HG03039 (cell line): Measurements from ENCODE around the gene MTPN.

Source experiments
- ATAC-seq: cut with Tn5 transposase; IDR thresholded peaks from one replicate; pipeline ENCODE4 v1.9.1; 2021; ENCODE audit warnings: mild to moderate bottlenecking, moderate library complexity; ENCODE audit not compliant: unreplicated experiment

Gene MTPN

GRCh38 chr7:135929249-135929648 is 47.9 kb downstream of the MTPN start:
- ATAC-seq = no peak

GRCh38 chr7:135928136-135928535 is 49.0 kb downstream of the MTPN start:
- ATAC-seq = no peak

- ATAC-seq = no peak
Measured at GRCh38 chr7:135925210-135925609, 51.9 kb downstream of the MTPN start.

DNA sequence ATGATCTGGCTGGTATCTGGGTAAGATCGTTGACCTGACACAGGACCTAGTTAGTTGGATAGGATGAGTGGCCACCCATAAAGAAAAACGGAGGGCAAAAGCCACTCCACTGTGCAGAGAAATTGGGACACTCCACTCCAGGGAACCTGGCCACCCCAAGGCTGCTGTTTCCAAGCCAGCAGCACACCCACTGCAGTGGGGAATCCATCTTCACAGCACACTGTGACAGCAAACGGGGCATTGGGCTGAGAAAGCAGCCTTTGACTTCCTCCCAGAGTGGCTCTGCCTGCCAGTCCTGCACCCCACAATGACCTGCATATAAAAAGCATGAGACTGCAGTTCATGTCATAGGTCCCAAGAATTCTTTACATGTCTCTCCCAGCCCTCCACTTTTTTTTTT is 52.9 kb downstream of the MTPN start:
- ATAC-seq = no peak

DNA sequence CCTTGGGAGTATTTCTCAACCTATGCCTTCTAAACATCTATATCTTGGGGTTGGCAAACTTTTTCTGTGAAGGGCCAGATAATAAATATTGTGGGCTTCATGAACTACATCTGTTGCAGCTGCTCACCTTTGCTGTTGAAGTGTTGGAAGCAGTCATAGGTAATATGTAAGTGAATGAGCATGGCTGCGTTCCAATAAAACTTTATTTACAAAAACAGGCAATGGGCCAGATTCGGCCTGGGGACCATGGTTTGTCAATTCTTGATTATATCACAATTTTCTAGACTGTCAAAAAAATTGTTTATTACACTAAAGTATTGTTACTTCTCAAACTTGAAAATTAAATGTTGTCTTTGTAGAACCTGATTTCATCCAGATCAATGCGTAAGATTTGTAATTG is 54.9 kb downstream of the MTPN start:
- no peak for ATAC-seq

DNA sequence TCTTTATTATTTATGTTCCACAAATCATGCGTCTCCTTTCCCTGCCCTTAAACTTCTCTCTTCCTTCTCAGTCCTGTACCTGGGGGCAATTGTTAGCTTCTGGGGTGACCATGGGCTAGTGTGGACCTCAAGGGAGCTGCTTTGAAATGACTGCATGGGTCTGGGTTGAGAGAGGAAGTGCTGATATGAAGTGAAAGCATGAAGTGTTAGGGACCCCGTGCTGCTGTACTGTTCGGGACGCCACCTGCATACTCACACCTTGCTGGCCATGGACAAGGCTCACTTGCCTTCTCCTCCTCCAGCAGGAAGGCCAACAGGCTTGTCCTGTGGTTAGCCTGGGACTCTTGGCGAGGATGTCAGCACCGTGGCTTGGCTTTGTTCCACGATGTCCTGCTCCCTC is 56.7 kb downstream of the MTPN start:
- ATAC-seq = peak; percentile 50

DNA sequence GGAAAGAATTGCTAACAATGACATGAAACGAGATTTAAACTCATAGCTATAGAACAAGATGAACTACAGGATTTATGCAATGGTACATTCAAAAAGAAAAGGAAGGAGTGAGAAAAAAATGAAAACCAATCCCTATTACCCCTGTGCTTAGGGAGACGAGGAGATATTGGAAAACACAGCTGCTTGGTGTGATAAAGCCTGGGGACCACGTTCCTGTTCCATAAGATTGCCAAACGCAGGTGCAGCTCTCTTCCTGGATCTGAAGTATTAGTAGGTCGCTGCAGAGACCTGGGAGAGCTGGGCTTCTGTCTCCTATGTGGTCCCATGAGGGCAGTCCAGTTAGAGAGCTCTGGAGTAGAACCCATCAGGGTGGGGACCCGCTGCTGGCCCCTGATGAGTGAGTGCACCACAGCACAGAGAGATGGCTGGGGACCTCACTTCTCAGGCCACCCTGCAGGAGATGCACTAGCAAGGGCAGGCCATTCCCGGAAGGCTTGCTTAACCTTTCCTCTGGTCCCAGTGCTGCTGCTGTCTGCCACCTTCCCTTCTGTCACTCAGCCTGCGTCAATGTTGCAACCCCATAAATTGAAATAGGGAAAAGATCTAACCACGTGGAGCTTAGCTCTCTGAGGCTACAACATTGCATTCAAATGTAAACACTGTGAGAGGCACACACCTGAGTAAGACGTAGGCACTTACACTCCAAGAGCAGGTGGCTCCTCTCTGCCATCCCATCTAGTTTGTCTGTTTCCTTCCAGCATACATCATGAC is 57.9 kb downstream of the MTPN start:
- no peak for ATAC-seq

GRCh38 chr7:135918134-135918533 is 59.0 kb downstream of the MTPN start:
- ATAC-seq = no peak

DNA sequence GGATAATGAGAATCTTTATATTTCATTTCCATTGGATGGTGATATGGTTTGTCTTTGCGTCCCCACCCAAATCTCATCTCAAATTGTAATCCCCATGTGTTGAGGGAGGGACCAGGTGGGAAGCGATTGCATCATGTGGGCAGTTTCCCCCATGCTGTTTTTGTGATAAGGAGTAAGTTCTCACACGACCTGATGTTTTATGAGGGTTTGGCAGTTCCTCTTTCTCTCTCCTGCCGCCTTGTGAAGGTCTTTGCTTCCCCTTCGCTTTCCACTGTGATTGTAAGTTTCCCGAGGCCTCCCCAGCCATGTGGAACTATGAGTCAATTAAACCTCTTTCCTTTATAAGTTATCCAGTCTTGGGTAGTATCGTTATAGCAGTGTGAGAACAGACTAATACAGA is 59.4 kb downstream of the MTPN start:
- no peak for ATAC-seq

GRCh38 chr7:135914346-135914745 is 62.8 kb downstream of the MTPN start:
- no peak for ATAC-seq

GRCh38 chr7:135913404-135913803 is 63.8 kb downstream of the MTPN start:
- ATAC-seq = no peak

- no peak for ATAC-seq
Measured at GRCh38 chr7:135911099-135911498, 66.1 kb downstream of the MTPN start.

GRCh38 chr7:135910393-135911036 is 66.6 kb downstream of the MTPN start:
- no peak for ATAC-seq

DNA sequence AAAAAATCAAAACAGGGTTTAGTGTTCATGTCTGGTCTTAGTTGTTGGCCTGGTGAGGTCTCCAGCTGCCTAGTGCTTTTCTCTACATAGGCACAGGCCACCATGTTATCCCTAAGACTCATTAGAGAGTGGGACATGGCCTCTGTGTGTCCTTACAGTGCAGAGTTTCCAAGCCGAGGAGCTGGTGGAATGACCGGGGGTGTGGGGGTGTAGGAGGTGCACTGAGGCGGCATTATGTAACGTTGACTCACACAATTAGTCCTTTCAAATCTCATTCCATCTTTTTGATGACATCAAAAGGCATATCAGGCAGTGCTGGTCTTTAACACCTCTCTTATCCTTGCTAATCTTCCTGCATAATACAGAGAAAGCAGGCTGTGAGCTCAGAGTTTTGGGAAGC is 71.3 kb downstream of the MTPN start:
- ATAC-seq = no peak

DNA sequence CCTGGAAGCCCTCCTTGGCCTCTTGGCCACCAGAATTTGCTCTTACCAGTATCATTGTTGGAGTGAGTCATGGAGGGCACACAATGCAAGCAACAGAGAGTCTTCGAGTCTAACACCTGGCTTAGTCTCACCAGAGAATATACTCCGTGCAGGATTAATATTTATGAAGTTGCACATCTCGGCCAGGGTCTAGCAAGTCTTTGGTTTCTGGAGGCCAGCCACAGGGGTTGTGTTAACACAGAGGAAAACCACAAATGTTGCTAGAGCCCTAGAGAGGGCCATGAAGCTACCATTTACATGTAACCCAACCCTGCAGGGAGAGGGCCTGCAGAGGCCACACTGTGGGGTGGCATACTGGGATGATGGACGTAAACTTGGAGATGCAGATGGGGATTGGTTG is 71.8 kb downstream of the MTPN start:
- no peak for ATAC-seq

DNA sequence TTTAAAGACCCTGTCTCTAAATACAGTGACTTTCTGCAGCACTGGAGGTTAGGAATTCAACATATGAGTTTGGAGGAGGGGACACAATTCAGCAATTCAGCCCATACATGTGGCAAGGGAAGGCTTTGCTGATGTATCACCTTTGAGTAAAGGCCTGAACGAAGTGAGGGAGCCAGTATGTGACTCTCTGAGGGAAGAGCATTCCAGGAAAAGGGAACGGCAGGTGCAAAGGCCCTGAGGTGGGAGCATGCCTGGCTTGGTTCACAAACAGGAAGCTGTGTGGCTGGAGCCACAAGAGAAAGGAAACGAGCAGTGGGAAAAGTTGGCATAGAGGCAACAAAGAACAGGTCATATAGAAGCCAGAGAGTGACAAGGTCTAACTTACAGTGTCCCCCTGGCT is 72.9 kb downstream of the MTPN start:
- no peak for ATAC-seq

DNA sequence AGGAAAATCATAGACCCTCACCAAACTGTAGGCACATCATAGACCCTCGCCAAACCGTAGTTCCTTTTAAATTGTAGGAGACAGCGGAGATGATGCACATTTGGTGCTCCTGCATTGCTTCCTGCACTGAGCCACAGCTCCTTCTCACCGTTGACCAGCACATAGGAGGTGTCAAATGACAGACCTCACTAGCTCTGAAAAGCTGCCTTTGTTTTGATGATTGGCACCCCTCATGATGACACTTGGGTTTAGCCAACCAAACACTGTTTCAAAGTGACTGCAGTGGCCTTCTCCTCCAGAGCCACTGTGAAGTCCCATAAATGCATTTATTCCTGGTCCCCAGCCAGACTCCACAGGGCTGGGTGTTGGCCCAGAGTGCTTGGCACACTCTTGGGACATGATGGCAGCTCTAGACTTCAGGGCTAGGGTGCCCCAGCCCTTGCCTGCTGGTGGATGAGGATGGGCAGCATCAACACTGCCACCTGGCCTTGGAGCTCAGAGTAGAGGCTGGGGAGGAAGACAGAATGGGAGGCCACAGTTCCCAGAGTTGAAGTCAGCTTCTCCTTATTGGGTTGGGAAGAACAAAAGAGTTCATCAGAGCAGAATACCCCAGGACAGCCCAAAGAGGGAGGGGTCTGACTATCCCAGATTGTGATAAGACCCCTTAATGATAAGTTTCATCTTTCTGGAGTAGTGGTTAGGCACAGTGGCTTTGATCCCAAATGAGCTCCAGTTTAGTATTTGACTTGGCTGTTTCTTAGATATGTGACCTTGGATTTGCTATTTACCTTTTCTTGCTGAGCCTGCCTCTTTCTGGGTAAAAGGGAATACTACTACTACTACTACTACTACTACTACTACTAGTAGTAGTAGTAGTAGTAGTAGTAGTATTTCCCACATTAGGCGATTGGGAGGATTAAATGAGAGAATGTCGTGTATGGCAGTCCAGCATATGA is 75.3 kb downstream of the MTPN start:
- no peak for ATAC-seq

DNA sequence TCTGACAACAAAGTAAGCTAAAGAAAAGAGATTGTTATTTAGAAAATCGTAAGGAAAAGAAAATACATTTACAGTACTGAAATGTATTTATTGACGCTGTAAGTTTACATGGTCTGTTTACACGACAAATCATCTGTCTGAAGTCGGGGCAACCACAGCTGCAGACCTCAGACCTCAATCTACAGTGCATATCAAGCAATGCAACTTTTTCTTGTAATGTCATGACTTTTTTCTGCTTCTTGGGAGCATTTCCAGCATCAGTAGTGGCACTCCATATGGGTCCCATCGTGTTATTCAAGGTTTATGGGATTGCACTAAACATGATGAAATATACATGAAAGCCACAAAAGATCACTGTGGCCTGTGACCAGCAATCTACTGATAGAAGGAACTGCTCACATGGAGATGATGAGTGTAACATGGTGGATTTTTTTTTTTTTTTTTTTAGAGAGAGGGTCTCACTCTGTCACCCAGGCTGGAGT is 77.1 kb downstream of the MTPN start:
- ATAC-seq = no peak

DNA sequence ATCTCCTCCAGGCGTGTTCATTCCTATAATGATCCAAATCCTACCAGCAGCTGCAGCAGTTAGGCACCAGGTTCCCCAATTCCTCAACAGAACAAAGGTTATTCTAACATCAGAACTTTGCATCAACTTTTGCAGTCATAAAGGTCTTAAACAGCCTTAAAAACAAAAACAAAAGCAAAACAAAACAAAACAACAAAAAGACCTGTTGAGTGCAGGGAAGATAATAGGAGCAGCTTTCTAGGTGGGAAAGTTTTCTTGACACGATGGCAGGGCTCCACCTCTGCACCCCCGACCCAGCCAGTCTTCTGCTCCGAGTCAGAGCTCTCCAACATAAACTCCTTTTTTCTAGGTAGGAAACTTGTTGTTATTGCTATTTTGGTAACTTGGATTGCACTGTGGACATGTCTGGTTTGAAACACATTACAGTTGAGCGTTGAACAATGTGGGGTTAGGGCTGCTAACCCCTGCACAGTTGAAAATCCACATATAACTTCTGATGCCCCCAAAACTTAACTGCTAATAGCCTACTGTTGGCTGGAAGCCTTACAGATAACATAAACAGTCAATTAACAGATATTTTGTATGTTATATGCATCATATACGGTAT is 77.6 kb downstream of the MTPN start:
- ATAC-seq = no peak

DNA sequence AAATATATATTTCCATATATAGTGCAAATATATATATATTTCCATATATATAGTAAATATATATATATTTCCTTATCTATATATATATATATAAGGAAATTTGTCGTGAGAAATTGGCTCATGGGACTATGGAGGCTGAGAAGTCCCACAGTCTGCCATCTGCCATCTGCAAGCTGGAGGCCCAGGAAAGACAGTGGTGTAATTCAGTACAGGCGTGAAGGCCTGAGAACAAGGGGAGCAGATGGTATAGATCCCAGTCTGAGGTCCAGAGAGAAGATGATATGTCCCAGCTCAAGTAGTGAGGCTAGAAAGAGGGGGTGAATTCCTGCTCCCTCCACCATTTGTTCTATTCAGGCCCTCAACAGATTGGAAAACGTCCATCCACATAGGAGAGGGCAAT is 78.9 kb downstream of the MTPN start:
- ATAC-seq = no peak

GRCh38 chr7:135894816-135895215 is 82.3 kb downstream of the MTPN start:
- ATAC-seq = no peak
